ENCODE data around the gene CHI3L1.
A peak's percentile ranks its signal among the peaks of the same experiment; 100 is the strongest.

The CHI3L1 gene

DNA sequence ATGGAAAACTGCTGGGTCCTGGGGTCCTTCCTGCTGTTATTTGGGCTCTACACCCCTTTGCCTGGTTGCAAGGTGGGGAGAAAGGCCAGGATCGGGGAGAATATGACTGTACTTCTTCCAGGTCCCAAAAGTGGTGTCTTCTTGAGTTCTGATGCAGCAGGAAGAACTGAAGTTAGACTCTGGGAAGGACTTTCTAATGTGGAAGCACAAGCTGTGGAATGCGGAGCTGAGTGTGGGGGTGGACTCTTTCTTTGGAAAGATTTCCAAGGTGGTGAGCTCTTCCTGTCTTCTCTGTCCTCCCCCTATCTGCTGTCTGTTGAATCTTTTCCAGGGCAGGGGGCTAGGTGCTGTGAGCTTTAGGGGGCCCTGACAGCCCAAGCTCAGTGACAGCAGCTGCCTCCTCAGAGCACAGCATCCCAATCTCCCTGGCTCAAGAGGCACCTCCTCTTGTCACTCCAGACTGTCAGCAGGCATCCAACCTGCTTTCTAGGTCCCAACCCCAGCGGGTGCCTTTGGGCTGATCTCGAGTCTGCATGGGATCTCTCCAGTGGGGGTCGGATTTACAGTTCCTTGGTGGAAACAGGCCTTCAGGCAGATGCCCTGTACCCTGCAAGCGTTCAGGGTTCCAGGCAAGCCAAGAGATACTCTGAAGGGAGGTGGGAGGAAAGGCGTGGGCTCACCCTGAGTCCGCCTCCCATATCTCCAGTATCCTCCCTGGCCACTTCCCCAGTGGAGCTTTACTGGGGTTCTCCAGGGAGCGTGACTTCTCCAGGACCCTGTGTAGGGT, 35.8 kb downstream of the CHI3L1 start:
- Histone ChIP-seq H3K36me3 (no peaks in the 10 kb centered on the region), H3K4me3 (no peak overlapping the region), H3K4me2 (peak overlapping the region in 9 of 11 experiments; percentile 3 to 93 (median 59); a peak in 15 of 22 replicates), H3K9me3 (replicated peaks in 1 of 11) (no peaks in the 10 kb centered on the region), H3K4me1 (peaks cover 60 to 95% (median 89%) of the 10 kb centered on the region in 10 experiments), H3K27me3 (no peaks in the 10 kb centered on the region), H3K27ac (no peak overlapping the region), H3K9ac (no peak overlapping the region), H4K20me1 (no peaks in the 10 kb centered on the region)
- TF ChIP-seq Cebpa-rat (IDR thresholded peaks at IDR 0.05) = no peak

GRCh38 chr1:203149188-203149840, 37.2 kb downstream of the CHI3L1 start:
- H3K9me3 ChIP-seq (replicated peaks in 1 of 11) = no peaks in the 10 kb centered on the region
- TF ChIP-seq Cebpa-rat (IDR thresholded peaks at IDR 0.05) = no peak
- H3K36me3 ChIP-seq = no peaks in the 10 kb centered on the region
- no peak overlapping the region for H3K9ac ChIP-seq
- no peak overlapping the region for H3K4me3 ChIP-seq
- H3K27ac ChIP-seq = no peak overlapping the region
- H3K4me1 ChIP-seq = peaks cover 54 to 99% (median 96%) of the 10 kb centered on the region in 10 experiments
- no peaks in the 10 kb centered on the region for H3K27me3 ChIP-seq
- no peaks in the 10 kb centered on the region for H4K20me1 ChIP-seq
- peak overlapping the region; percentile 48 to 93 (median 62) for H3K4me2 ChIP-seq

DNA sequence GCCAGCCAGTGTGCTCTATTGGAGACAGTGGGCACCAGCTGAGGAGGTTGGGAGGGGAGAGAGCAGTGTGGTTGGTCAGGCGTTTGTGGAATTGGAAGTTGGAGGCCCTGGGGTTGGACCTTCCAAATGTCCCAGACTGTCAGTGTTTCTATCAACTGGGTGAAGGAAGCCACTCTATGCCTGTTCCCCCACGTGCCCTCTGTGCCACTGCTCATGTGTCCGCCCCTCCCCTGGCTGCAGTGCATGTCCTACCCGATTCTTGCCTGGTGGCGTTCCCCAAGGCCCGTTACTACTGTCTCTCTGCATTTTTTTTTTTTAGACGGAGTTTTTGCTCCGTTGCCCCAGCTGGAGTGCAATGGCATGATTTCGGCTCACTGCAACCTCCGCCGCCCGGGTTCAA, 37.9 kb downstream of the CHI3L1 start:
- no peaks in the 10 kb centered on the region for H3K36me3 ChIP-seq
- peaks cover 49 to 99% (median 95%) of the 10 kb centered on the region in 10 experiments for H3K4me1 ChIP-seq
- H3K4me3 ChIP-seq = no peak overlapping the region
- no peaks in the 10 kb centered on the region for H3K9me3 ChIP-seq (replicated peaks in 1 of 11)
- no peaks in the 10 kb centered on the region for H3K27me3 ChIP-seq
- TF ChIP-seq Cebpa-rat (IDR thresholded peaks at IDR 0.05) = no peak
- H3K9ac ChIP-seq = no peak overlapping the region
- H3K4me2 ChIP-seq = peak overlapping the region in 9 of 11 experiments; percentile 15 to 93 (median 64); a peak in 10 of 22 replicates
- H4K20me1 ChIP-seq = no peaks in the 10 kb centered on the region
- H3K27ac ChIP-seq = no peak overlapping the region

- H4K20me1 ChIP-seq = no peaks in the 10 kb centered on the region
- peaks cover 49 to 99% (median 95%) of the 10 kb centered on the region in 10 experiments for H3K4me1 ChIP-seq
- no peaks in the 10 kb centered on the region for H3K27me3 ChIP-seq
- H3K27ac ChIP-seq = no peak overlapping the region
- TF ChIP-seq Cebpa-rat (IDR thresholded peaks at IDR 0.05) = no peak
- H3K9ac ChIP-seq = no peak overlapping the region
- no peaks in the 10 kb centered on the region for H3K36me3 ChIP-seq
- no peak overlapping the region for H3K4me3 ChIP-seq
- H3K9me3 ChIP-seq (replicated peaks in 1 of 11) = peaks cover 0 to 2% (median 0%) of the 10 kb centered on the region in 11 experiments; a peak in 1 of 22 replicates
- peak overlapping the region in 8 of 11 experiments; percentile 15 to 93 (median 67); a peak in 12 of 22 replicates for H3K4me2 ChIP-seq
These were observed 38.4 kb downstream of the CHI3L1 start for GRCh38 chr1:203148127-203148526.

DNA sequence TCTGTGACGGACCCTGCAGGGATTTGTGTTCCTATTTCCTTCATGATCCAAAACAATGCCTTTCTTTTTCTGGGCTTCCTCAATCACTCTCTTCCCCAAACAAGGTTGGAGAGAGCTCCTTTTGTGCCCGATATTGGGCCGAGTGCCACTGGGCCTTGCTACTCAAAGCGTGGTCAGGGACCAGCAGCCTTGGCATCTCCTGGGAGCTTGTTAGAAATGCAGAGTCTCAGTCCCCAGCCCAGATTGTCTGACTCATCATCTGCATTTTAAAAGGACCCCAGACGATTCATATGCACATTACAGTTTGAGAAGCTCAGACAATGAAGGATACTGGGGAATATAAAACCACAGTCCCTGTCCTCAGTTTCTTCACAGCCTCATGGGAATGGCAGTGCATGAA, 39.1 kb downstream of the CHI3L1 start:
- H3K4me2 ChIP-seq = peak overlapping the region in 8 of 11 experiments; percentile 54 to 93 (median 70); a peak in 16 of 22 replicates
- peaks cover 44 to 99% (median 95%) of the 10 kb centered on the region in 10 experiments for H3K4me1 ChIP-seq
- H3K27ac ChIP-seq = no peak overlapping the region
- H4K20me1 ChIP-seq = no peaks in the 10 kb centered on the region
- H3K9ac ChIP-seq = no peak overlapping the region
- no peak for TF ChIP-seq Cebpa-rat (IDR thresholded peaks at IDR 0.05)
- H3K9me3 ChIP-seq (replicated peaks in 1 of 11) = peaks cover 0 to 5% (median 0%) of the 10 kb centered on the region in 11 experiments; a peak in 1 of 22 replicates
- no peak overlapping the region for H3K4me3 ChIP-seq
- H3K27me3 ChIP-seq = 0 out of 22 replicates have a peak, but pooled peaks cover 0 to 5% (median 0%) of the 10 kb centered on the region in 11 experiments
- no peaks in the 10 kb centered on the region for H3K36me3 ChIP-seq

DNA sequence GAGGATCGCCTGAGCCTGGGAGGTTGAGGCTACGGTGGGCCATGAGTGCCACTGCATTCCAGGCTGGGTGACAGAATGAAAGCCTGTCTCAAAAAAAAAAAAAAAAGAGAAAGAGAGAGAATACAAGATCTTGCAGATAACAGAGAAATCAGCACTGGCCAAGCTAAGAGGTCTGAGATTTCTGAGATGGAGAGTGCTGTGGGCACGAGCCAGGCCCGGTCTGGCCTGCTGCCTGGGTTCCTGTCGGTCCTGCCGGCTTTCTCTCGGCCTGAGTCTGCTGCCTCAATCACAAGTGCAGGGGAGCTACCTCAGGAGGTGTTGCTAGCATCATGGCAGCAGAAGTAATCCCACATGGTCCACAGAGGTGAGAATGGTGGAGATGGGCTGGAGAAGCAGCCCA, 40.0 kb downstream of the CHI3L1 start:
- H3K9ac ChIP-seq = no peak overlapping the region
- H4K20me1 ChIP-seq = no peaks in the 10 kb centered on the region
- no peaks in the 10 kb centered on the region for H3K36me3 ChIP-seq
- no peak for TF ChIP-seq Cebpa-rat (IDR thresholded peaks at IDR 0.05)
- peaks cover 42 to 99% (median 96%) of the 10 kb centered on the region in 10 experiments for H3K4me1 ChIP-seq
- 0 out of 22 replicates have a peak, but pooled peaks cover 0 to 5% (median 0%) of the 10 kb centered on the region in 11 experiments for H3K27me3 ChIP-seq
- peaks cover 0 to 5% (median 0%) of the 10 kb centered on the region in 11 experiments; a peak in 1 of 22 replicates for H3K9me3 ChIP-seq (replicated peaks in 1 of 11)
- no peak overlapping the region for H3K4me3 ChIP-seq
- peak overlapping the region in 10 of 11 experiments; percentile 47 to 93 (median 70); a peak in 18 of 22 replicates for H3K4me2 ChIP-seq
- no peak overlapping the region for H3K27ac ChIP-seq

DNA sequence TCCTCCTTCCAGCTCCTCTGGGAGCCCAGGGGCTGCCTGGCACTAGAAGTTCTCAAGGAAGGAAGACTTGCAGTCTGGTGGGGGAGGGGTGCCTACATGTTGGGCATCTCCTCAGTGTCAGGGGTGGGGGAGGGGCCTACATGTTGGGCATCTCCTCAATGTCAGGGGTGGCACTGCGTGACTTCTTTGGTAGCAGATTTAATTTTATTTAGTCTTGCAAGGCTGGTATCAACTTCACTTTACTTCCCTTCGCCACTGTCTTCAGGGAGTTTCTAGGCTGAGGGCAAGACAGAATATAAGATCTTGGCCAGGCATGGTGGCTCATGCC, 40.5 kb downstream of the CHI3L1 start:
- TF ChIP-seq Cebpa-rat (IDR thresholded peaks at IDR 0.05) = no peak
- 0 out of 22 replicates have a peak overlapping the region, but pooled peaks of 1 of the 11 experiments have one; percentile 22 for H3K27ac ChIP-seq

DNA sequence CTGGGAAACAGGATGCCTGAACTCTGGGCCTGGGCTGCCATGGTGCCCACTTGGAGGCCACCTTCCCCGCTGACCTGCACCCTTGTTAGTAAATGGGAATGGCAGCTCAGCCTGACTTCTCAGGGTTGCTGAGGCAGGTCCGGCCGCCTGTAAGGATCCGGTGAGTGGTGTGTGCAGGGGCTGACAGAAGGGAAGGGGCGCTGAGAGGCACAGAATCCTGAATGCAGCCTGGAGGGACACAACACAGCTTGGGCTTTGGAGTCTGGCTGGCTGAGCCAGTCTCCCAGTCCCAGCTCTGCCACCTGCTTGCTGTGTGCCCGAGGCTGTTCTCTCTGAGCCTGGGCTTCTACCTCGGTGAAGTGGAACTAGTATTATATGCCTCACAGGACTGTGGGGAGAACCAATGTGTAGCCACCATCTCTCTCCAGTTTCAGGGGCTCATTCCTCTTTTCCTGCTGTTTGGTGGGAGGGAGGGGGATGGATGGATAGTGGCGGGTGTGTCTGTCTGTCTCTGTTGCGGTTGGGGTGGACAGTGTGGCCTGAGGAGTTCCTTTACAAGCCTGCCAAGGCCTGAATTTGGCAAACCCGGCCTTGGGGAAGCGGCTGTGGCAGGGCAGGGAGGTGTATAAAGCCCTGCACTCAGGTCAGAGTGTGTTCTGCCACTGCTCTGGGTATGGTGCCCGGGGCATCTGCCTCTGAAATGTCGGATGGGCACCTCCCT, 41.0 kb downstream of the CHI3L1 start:
- no peak for TF ChIP-seq Cebpa-rat (IDR thresholded peaks at IDR 0.05)

More for the DNA sequence above, 40.5 kb downstream of the CHI3L1 start:
- Histone ChIP-seq H3K4me2 (peak overlapping the region; percentile 47 to 93 (median 69)), H4K20me1 (no peaks in the 10 kb centered on the region), H3K9ac (peak overlapping the region in 1 of 11 experiments; percentile 35; a peak in 1 of 22 replicates), H3K4me1 (peaks cover 47 to 100% (median 98%) of the 10 kb centered on the region in 10 experiments), H3K4me3 (no peak overlapping the region), H3K9me3 (replicated peaks in 1 of 11) (peaks cover 0 to 5% (median 0%) of the 10 kb centered on the region in 11 experiments; a peak in 1 of 22 replicates), H3K36me3 (no peaks in the 10 kb centered on the region), H3K27me3 (0 out of 22 replicates have a peak, but pooled peaks cover 0 to 5% (median 0%) of the 10 kb centered on the region in 11 experiments)

More for the DNA sequence above, 41.0 kb downstream of the CHI3L1 start:
- Histone ChIP-seq H4K20me1 (no peaks in the 10 kb centered on the region), H3K27me3 (0 out of 22 replicates have a peak, but pooled peaks cover 0 to 5% (median 0%) of the 10 kb centered on the region in 11 experiments), H3K9me3 (replicated peaks in 1 of 11) (peaks cover 0 to 5% (median 0%) of the 10 kb centered on the region in 11 experiments; a peak in 1 of 22 replicates), H3K4me3 (no peak overlapping the region), H3K4me2 (peak overlapping the region; percentile 47 to 93 (median 69)), H3K9ac (peak overlapping the region in 2 of 11 experiments; percentile 11 to 35; a peak in 2 of 22 replicates), H3K36me3 (no peaks in the 10 kb centered on the region), H3K4me1 (peaks cover 52 to 100% (median 98%) of the 10 kb centered on the region in 10 experiments), H3K27ac (peak overlapping the region in 3 of 11 experiments; percentile 22 to 40 (median 22); a peak in 2 of 22 replicates)

All from BLaER1 treated with 17β-estradiol and CSF1 and Interleukin-3, amounts not matched to agents 10 nM and 100 nM (cell line).